ENCODE results near the gene BRPF3. TPM values are rescaled to one million over a fixed set of nuclear protein-coding genes. Genes with fewer than 3 reads are reported as not detected.

The BRPF3 gene
- total RNA-seq, 4 donors from 2014 or later: 49.6 to 71.0 (median 65.0) TPM

DNA sequence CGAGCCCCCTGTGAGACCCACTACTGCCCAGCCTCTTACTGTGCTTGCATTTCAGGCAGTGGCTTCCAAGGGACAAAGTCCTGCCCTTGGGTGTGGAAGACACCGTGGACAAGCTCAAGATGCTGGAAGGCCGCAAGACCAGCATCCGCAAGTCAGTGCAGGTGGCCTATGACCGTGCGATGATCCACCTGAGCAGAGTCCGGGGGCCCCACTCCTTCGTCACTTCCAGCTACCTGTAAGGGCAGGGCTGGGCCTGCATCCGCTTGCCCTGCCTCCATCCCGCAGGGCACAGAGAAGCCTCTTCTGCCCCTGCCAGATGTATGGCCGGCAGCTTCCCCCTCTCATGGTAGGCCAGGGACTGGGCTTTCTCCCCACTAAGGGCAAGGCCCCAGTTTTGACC is 33.8 kb downstream of the BRPF3 start:
- Histone ChIP-seq H3K4me1 (peaks cover 0 to 10% (median 0%) of the 10 kb centered on the region in 4 donors), H3K36me3 (peaks cover 0 to 64% (median 0%) of the 10 kb centered on the region in 3 donors), H3K9me3 (no peaks in the 10 kb centered on the region), H3K4me3 (no peak overlapping the region), H3K27me3 (no peaks in the 10 kb centered on the region), H3K27ac (no peak overlapping the region)
- no peak for TF ChIP-seq POLR2A (IDR thresholded peaks at IDR 0.05)
- TF ChIP-seq, protein P1, sequence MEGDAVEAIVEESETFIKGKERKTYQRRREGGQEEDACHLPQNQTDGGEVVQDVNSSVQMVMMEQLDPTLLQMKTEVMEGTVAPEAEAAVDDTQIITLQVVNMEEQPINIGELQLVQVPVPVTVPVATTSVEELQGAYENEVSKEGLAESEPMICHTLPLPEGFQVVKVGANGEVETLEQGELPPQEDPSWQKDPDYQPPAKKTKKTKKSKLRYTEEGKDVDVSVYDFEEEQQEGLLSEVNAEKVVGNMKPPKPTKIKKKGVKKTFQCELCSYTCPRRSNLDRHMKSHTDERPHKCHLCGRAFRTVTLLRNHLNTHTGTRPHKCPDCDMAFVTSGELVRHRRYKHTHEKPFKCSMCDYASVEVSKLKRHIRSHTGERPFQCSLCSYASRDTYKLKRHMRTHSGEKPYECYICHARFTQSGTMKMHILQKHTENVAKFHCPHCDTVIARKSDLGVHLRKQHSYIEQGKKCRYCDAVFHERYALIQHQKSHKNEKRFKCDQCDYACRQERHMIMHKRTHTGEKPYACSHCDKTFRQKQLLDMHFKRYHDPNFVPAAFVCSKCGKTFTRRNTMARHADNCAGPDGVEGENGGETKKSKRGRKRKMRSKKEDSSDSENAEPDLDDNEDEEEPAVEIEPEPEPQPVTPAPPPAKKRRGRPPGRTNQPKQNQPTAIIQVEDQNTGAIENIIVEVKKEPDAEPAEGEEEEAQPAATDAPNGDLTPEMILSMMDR (IDR thresholded peaks at IDR 0.05): no peak
- no peak for DNase-seq

- DNase-seq: no peak
- Histone ChIP-seq H3K4me1 (peaks cover 0 to 4% (median 0%) of the 10 kb centered on the region in 4 donors), H3K36me3 (peaks cover 0 to 57% (median 0%) of the 10 kb centered on the region in 3 donors), H3K27me3 (no peaks in the 10 kb centered on the region), H3K9me3 (no peaks in the 10 kb centered on the region), H3K4me3 (no peak overlapping the region), H3K27ac (no peak overlapping the region)
- TF ChIP-seq, protein P1 (IDR thresholded peaks at IDR 0.05): no peak
- TF ChIP-seq POLR2A (IDR thresholded peaks at IDR 0.05): no peak
Measured at GRCh38 chr6:36232172-36232571, 35.6 kb downstream of the BRPF3 start.

GRCh38 chr6:36235309-36235708 is 38.8 kb downstream of the BRPF3 start:
- Histone ChIP-seq H3K36me3 (peaks cover 0 to 28% (median 0%) of the 10 kb centered on the region in 3 donors), H3K4me1 (no peaks in the 10 kb centered on the region), H3K27ac (no peak overlapping the region), H3K9me3 (no peaks in the 10 kb centered on the region), H3K27me3 (no peaks in the 10 kb centered on the region), H3K4me3 (no peak overlapping the region)
- TF ChIP-seq, protein P1 (IDR thresholded peaks at IDR 0.05): no peak
- TF ChIP-seq POLR2A (IDR thresholded peaks at IDR 0.05): no peak
- DNase-seq: no peak

GRCh38 chr6:36235862-36236261 is 39.3 kb downstream of the BRPF3 start:
- DNase-seq: no peak
- H3K4me1 ChIP-seq: no peaks in the 10 kb centered on the region
- TF ChIP-seq, protein P1 (IDR thresholded peaks at IDR 0.05): no peak
- TF ChIP-seq POLR2A (IDR thresholded peaks at IDR 0.05): no peak
- H3K4me3 ChIP-seq: no peak overlapping the region
- peaks cover 0 to 23% (median 0%) of the 10 kb centered on the region in 3 donors for H3K36me3 ChIP-seq
- H3K9me3 ChIP-seq: no peaks in the 10 kb centered on the region
- no peaks in the 10 kb centered on the region for H3K27me3 ChIP-seq
- no peak overlapping the region for H3K27ac ChIP-seq

GRCh38 chr6:36239774-36240173 is 43.2 kb downstream of the BRPF3 start:
- no peaks in the 10 kb centered on the region for H3K27me3 ChIP-seq
- no peak overlapping the region for H3K4me3 ChIP-seq
- DNase-seq: no peak
- H3K36me3 ChIP-seq: peaks cover 0 to 7% (median 0%) of the 10 kb centered on the region in 3 donors
- no peak overlapping the region for H3K27ac ChIP-seq
- TF ChIP-seq POLR2A (IDR thresholded peaks at IDR 0.05): no peak
- TF ChIP-seq, protein P1 (IDR thresholded peaks at IDR 0.05): no peak
- H3K9me3 ChIP-seq: no peaks in the 10 kb centered on the region
- H3K4me1 ChIP-seq: no peaks in the 10 kb centered on the region

DNA sequence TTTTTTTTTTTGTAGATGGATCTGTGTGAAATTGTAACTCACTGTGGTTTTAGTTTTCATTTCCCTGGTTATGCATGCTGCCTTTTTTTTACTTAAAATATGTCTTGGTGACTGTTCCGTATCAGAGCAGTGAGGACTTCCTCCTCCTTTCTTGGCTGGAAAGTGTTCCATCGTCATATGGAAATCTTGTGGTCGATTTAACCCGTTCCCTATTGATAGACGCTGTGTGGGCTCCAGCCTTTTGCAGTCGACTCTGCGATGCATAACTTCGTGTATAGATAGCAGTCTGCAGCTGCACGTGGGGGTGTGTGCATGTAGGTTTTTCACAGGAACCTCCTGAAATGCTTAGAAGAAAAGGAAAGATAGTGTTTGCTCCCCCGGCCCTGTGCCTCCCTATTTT is 45.2 kb downstream of the BRPF3 start:
- no peak overlapping the region for H3K27ac ChIP-seq
- peaks cover 0 to 5% (median 0%) of the 10 kb centered on the region in 4 donors for H3K4me1 ChIP-seq
- no peaks in the 10 kb centered on the region for H3K9me3 ChIP-seq
- H3K27me3 ChIP-seq: no peaks in the 10 kb centered on the region
- DNase-seq: no peak
- H3K4me3 ChIP-seq: no peak overlapping the region
- no peaks in the 10 kb centered on the region for H3K36me3 ChIP-seq
- TF ChIP-seq, protein P1 (IDR thresholded peaks at IDR 0.05): no peak
- TF ChIP-seq POLR2A (IDR thresholded peaks at IDR 0.05): no peak

Data from Peyer's patch (tissue), 4 donors.